ENCODE measurements around the gene PDCD1LG2. TPM values are rescaled to one million over a fixed set of nuclear protein-coding genes. Genes with fewer than 3 reads are reported as not detected.

PDCD1LG2 gene
- total RNA-seq, 1 experiment from 2014 or later, result not detected

GRCh38 chr9:5483306-5483705 is 27.0 kb upstream of the PDCD1LG2 start:
- H3K4me1 Mint-ChIP-seq (ENCODE audit: low read depth, unreplicated experiment), result no peaks in the 10 kb centered on the region
- H3K27ac Mint-ChIP-seq (ENCODE audit: unreplicated experiment), result no peak overlapping the region
- intact Hi-C loops (cut with micrococcal nuclease; ENCODE audit: unreplicated experiment), result no loop called here
- TF ChIP-seq CTCF (IDR thresholded peaks at IDR 0.05; ENCODE audit: unreplicated experiment), result no peak
- H3K4me3 Mint-ChIP-seq (ENCODE audit: low read depth, unreplicated experiment), result no peak overlapping the region
- DNase-seq, result no peak
- BruUV-seq (replicated peaks), result no TSS peak
- no peaks in the 10 kb centered on the region for H3K36me3 Mint-ChIP-seq (ENCODE audit: insufficient read depth, unreplicated experiment)
- H3K9me3 Mint-ChIP-seq (ENCODE audit: low read depth, unreplicated experiment), result no peaks in the 10 kb centered on the region
- peaks cover 3% of the 10 kb centered on the region for H3K27me3 Mint-ChIP-seq (ENCODE audit: unreplicated experiment)
- CTCF ChIA-PET, result no interaction called here

GRCh38 chr9:5485378-5486085 is 24.8 kb upstream of the PDCD1LG2 start:
- CTCF ChIA-PET, result no interaction called here
- no TSS peak for BruUV-seq (replicated peaks)
- Mint-ChIP-seq H3K27ac (ENCODE audit: unreplicated experiment) (no peak overlapping the region), H3K27me3 (ENCODE audit: unreplicated experiment) (peaks cover 8% of the 10 kb centered on the region), H3K4me1 (ENCODE audit: low read depth, unreplicated experiment) (no peaks in the 10 kb centered on the region), H3K4me3 (ENCODE audit: low read depth, unreplicated experiment) (no peak overlapping the region), H3K36me3 (ENCODE audit: insufficient read depth, unreplicated experiment) (no peaks in the 10 kb centered on the region), H3K9me3 (ENCODE audit: low read depth, unreplicated experiment) (no peaks in the 10 kb centered on the region)
- no peak for TF ChIP-seq CTCF (IDR thresholded peaks at IDR 0.05; ENCODE audit: unreplicated experiment)
- no peak for DNase-seq
- intact Hi-C loops (cut with micrococcal nuclease; ENCODE audit: unreplicated experiment), result no loop called here

GRCh38 chr9:5486988-5487387 is 23.3 kb upstream of the PDCD1LG2 start:
- Mint-ChIP-seq H3K4me1 (ENCODE audit: low read depth, unreplicated experiment) (no peaks in the 10 kb centered on the region), H3K27ac (ENCODE audit: unreplicated experiment) (no peak overlapping the region), H3K4me3 (ENCODE audit: low read depth, unreplicated experiment) (no peak overlapping the region), H3K9me3 (ENCODE audit: low read depth, unreplicated experiment) (no peaks in the 10 kb centered on the region), H3K36me3 (ENCODE audit: insufficient read depth, unreplicated experiment) (no peaks in the 10 kb centered on the region), H3K27me3 (ENCODE audit: unreplicated experiment) (peaks cover 8% of the 10 kb centered on the region)
- no peak for TF ChIP-seq CTCF (IDR thresholded peaks at IDR 0.05; ENCODE audit: unreplicated experiment)
- no peak for DNase-seq
- BruUV-seq (replicated peaks), result no TSS peak
- intact Hi-C loops (cut with micrococcal nuclease; ENCODE audit: unreplicated experiment), result no loop called here
- CTCF ChIA-PET, result no interaction called here

- Mint-ChIP-seq H3K36me3 (ENCODE audit: insufficient read depth, unreplicated experiment) (no peaks in the 10 kb centered on the region), H3K9me3 (ENCODE audit: low read depth, unreplicated experiment) (no peaks in the 10 kb centered on the region), H3K27ac (ENCODE audit: unreplicated experiment) (no peak overlapping the region), H3K27me3 (ENCODE audit: unreplicated experiment) (peaks cover 8% of the 10 kb centered on the region), H3K4me3 (ENCODE audit: low read depth, unreplicated experiment) (no peak overlapping the region), H3K4me1 (ENCODE audit: low read depth, unreplicated experiment) (peaks cover 5% of the 10 kb centered on the region)
- no peak for TF ChIP-seq CTCF (IDR thresholded peaks at IDR 0.05; ENCODE audit: unreplicated experiment)
- CTCF ChIA-PET, result no interaction called here
- no TSS peak for BruUV-seq (replicated peaks)
- DNase-seq, result no peak
- intact Hi-C loops (cut with micrococcal nuclease; ENCODE audit: unreplicated experiment), result no loop called here
These were observed 21.9 kb upstream of the PDCD1LG2 start for GRCh38 chr9:5488221-5489008.
